HepG2 (cell line): Measurements from ENCODE around the gene HTR7.

Experiments used
- CTCF ChIP-seq: sonication (generic); formaldehyde crosslinking; IDR thresholded peaks from 2 replicates; pipeline ENCODE4 v1.5.0; 2020; ENCODE audit warnings: mild to moderate bottlenecking, missing genetic modification reagents, moderate library complexity
- KDM4B ChIP-seq: sonication (generic); formaldehyde crosslinking; IDR thresholded peaks from 2 replicates; pipeline ENCODE4 v1.4.0; 2020; ENCODE audit warnings: missing genetic modification reagents
- MAZ ChIP-seq, 2 experiments: sonication (generic) in 1 of 2; formaldehyde crosslinking in 1 of 2; IDR thresholded peaks; 2 replicates each; pipeline versions ENCODE4 v1.5.0 to v1.6.1; 2012 to 2020; ENCODE audit warnings: low read depth in 2 of 2, mild to moderate bottlenecking in 2 of 2, borderline replicate concordance in 1 of 2, improper control_type of control experiment in 1 of 2, low read length in 1 of 2, missing genetic modification reagents in 1 of 2, moderate library complexity in 1 of 2
- NFRKB ChIP-seq: fragments of 450-650 bp; IDR thresholded peaks from 2 replicates; pipeline ENCODE4 v1.6.1; 2017
- PAWR ChIP-seq: sonication (generic); formaldehyde crosslinking; IDR thresholded peaks from 2 replicates; pipeline ENCODE4 v1.4.0; 2020; ENCODE audit warnings: missing genetic modification reagents, mild to moderate bottlenecking, borderline replicate concordance
- SNAPC4 ChIP-seq: sonication (generic); formaldehyde crosslinking; IDR thresholded peaks from 2 replicates; pipeline ENCODE4 v1.4.0; 2020; ENCODE audit warnings: mild to moderate bottlenecking, missing genetic modification reagents
- ZBTB7A ChIP-seq: sonication (generic); formaldehyde crosslinking; IDR thresholded peaks from 2 replicates; pipeline ENCODE4 v1.8.0; 2022; ENCODE audit warnings: mild to moderate bottlenecking, missing genetic modification reagents

GRCh38 chr10:90745565-90745964 is 112.3 kb downstream of the HTR7 start:
- TF ChIP-seq SNAPC4 = no peak
- no peak for TF ChIP-seq PAWR (CRISPR knock-in tag)
- no peak for TF ChIP-seq KDM4B (CRISPR knock-in tag)
- no peak for TF ChIP-seq CTCF (CRISPR knock-in tag)
- no peak for TF ChIP-seq MAZ (IDR thresholded peaks at IDR 0.05; ENCODE audit: borderline replicate concordance, low read depth, low read length)
- TF ChIP-seq MAZ (CRISPR knock-in tag; IDR thresholded peaks at IDR 0.05; ENCODE audit: low read depth) = no peak
- TF ChIP-seq NFRKB = no peak
- no peak for TF ChIP-seq ZBTB7A (CRISPR knock-in tag)
